HG02973 (cell line): ENCODE data around the gene GFOD2.

Experiments
- ATAC-seq: cut with Tn5 transposase; IDR thresholded peaks from one replicate; pipeline ENCODE4 v1.9.1; 2021; ENCODE audit warnings: moderate library complexity; ENCODE audit not compliant: unreplicated experiment

The GFOD2 gene

DNA sequence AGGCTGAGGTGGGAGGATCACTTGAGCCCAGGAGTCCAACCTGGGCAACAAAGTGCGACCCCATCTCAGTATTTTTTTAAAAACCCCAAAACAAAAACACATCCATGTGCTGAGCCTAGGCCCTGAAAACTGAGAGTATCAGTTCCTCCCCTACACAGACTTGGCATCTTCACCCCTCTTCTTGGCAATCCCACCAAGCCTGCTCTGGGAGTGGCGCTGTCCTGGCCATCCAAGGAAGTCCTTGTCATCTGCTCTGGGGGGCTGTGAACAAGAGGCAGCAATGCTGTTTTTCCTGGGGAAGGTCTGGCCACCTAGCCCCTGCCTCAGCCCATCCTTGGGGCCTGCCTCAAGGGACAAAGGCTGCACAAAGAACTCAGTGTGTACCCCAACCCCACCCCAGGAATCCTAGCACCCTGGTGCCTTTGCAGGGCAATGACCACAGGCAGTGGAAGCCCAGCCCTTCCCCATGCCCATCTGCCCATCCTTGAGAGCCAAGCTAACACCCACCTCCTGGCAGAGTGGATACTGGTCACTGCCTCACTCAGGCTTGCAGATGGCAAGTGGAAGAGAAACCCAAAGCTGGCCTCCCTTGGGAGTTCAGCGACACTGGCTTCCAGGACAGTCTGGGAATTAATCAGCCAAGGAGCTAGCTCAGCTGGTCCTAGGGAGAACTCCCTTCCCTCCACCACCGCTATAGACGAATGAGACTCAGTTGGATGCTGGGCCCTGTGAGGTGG, 14.8 kb upstream of the GFOD2 start:
- no peak for ATAC-seq

DNA sequence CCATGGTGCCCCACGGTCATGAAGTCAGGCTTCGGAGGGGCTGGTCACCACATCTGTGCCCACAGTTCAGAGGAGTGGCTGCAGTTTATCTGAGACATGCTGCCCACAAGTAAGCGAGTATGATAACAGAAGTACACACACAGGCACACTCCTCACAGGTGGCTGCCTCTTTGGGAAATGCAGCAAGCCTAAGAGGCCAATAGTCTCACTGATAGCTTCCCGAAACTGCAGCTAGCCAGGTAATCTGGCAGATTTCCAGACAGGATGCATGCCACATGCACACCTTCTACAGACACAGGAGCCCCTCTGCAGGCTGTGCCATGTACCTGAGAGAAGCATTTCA, 12.6 kb upstream of the GFOD2 start:
- no peak for ATAC-seq

DNA sequence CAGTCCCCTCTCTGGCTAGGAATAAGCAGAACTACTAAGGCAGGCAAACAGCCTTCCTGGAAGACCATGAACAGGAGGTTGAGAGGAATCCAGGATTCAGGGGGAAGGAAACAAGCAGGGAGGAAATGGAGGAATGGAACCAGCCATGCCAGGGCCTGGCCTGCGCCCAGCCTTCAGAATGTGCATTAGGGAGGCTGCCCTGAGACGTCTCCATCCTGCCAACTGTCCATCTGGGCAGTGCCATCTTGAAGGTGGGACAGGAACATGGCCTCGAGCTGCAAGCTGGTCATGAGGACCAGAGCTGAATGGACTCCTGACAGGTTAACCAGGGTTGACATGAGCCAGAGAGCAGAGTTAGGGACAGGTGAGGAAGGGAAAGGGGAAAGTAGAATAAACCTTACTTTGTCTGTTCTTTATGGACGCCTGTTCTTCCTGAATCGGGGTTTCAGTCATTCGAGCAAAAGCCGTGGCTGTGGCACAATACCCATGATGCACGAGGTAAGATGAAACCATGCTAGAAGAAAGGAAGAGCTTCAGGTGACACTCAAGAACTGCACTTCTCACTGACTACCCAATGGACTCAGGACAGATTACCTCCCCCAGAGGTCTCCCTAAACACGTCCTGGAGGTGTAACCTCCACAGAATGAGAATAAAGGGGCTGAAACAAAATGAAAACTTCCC, 12.1 kb upstream of the GFOD2 start:
- no peak for ATAC-seq

DNA sequence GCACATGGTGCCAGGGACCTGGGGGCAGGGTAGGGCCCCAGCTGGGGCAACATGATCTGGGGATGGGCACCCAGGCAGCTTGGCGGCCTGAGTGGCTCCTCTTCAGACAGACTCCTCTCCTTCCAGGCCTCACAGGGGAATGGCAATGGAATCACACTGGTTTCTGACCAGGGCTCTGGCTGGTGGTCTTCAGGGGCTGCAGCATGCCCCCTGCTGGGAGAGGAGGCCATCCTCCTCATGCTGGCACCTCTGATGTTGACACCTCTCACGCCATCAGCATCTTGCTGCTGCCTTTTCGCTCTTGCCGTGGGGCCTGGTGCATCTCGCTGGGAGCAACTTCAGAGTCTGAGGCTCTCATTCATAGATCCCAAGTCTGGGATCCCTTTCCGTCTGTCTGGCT, 11.2 kb upstream of the GFOD2 start:
- no peak for ATAC-seq

DNA sequence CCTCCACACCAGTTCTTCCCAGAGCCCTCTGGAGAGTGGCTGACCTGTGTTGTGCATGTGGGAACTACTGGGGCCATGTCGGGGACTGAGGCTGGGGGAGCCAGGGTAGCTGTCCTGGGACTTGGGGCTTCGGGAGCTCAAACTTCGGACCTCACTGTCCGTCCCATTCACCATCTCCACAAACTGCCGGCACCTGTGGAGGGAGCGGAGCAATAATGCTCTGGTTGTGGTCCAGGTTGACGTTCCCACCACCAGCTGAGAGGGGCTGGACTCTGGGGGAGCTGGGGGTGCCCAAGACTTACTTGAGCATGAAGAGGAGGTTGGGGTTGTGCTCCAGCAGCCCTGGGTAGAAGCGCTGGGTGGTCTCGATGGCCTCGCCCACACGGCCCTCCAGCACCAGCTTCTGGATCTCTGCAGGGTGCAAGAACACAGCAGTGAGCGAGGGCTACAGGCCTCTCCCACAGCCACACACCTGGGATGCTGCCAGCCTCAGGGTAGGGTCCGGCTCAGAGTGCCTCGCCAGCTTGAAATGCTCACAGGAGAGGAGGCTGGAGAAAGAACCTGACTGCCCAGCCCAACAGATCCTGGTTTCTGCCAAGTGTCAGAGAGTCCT, 10.6 kb upstream of the GFOD2 start:
- ATAC-seq = no peak

DNA sequence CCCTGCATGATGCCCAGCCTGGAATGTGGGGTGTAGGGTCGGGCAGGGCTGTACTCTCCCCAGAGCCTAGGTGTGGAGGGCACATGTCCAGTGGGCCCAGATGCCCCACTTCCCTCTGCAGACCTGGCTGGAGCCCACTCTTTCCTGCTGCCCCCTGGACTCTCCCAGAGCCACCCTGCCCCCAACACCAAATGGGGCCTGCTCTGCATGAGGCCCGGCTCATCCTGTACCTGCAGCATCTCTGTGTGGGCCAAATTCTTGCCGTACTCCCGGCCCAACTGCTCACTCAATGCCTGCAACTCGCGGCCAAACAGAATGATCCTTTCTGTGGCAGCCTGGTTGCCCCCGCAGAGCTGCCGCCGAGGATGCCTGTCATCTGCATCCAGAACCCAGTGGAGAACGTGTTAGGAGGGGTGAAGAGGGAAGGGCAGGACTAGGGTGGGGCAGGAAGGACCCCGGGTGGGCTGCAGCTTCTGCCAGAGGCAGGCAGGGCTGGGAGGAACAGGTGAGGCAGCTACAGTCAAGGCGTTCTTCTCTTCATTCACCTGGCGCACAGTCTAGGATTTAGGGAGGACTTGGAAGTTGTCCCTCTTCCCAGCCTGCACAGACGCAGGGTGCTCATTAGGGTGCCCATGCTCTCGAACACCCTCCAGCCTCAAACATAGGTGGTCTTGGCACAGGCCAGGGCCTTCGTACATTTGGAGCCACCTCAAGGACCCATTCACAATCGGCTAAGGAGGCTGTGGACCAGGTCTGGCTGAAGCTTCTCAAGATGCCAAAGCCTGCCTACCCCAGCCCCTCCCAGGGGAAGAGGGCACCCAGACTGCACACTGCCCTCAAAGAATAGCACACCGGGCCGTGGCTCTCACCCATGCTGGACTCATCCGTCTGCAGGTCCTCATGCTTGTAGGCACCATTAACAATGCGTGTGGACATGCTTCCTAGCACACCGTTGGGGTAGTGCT, 8.7 kb upstream of the GFOD2 start:
- ATAC-seq = no peak

- ATAC-seq = no peak
Measured at GRCh38 chr16:67726106-67727034, 7.3 kb upstream of the GFOD2 start.

DNA sequence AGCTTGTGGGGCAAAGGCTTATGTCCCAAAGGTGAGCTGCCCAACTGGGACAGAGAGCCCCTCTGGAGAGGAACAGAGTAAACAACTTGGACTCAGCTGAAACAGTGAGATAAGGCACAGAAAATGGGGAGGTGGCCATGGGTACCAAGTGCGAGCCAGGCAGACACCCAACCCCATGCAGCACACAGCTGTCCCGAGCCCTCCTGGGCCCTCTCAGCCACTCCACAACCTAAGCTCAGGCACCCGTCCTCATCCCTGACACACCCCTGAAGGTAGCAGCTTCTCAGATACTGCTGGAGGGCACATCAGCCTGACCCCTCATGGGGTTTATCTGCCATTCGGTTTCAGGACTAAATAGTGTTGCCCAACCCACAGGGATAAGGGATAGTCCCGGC, 4.8 kb upstream of the GFOD2 start:
- no peak for ATAC-seq

GRCh38 chr16:67723151-67723910, 4.2 kb upstream of the GFOD2 start:
- no peak for ATAC-seq

DNA sequence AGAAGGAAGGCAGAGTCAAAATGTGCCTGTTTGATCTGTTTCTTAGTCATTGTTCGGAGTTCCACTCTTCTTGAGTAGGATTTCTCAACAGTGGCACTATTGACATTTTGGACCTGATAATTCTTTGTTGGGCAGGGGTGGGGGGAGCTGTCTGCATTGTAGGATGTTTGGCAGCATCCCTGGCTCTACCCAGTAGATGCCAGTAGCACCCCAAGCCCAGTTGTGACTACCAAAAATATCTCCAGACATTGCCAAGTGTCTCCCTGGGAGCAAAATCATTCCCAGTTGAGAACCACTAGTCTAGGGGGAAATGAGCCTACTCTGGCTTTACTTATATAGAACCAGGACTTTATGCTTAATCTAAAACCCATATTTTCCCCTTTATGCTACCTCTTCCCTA, 1.1 kb upstream of the GFOD2 start:
- ATAC-seq = no peak

DNA sequence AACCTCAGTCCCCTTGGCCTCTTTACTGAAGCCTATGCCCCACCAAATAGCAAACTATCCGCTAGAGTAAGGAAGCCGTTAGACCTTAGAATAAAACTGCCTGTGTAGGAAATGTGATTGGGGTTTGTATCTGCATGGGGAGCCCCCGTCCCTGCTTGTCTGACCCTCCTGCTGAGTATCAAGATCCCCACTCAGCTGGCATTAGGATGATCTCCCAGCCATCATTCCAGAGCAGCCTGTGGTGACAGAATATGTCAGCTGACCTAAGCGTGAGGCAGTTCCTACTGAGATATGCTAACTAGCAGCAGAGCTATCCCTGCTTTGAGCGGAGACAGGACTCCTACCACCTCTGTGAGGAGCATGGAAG, 645 bp upstream of the GFOD2 start:
- no peak for ATAC-seq

- no peak for ATAC-seq
Measured at GRCh38 chr16:67718668-67719047, 458 bp downstream of the GFOD2 start.

DNA sequence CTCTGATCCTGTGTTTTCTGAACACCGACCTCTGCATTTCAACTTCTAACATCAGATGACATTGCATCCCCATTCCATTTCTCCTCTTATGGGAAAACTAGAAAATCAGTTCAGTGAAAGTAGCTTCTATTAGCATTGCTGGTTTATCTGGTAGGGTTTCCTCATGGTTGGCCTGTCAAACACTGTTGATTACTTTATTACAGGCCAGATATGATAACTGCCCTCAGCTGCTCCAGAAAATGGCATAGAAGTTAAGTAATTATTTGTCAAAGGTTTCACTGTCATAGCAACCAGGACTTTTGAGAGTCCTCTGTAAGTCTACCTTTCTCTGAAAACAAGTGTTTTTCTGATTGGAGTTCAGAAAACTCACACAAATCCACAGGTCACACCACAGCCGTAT, 3.0 kb downstream of the GFOD2 start:
- no peak for ATAC-seq

- ATAC-seq = no peak
Measured at GRCh38 chr16:67714522-67714921, 4.6 kb downstream of the GFOD2 start.

DNA sequence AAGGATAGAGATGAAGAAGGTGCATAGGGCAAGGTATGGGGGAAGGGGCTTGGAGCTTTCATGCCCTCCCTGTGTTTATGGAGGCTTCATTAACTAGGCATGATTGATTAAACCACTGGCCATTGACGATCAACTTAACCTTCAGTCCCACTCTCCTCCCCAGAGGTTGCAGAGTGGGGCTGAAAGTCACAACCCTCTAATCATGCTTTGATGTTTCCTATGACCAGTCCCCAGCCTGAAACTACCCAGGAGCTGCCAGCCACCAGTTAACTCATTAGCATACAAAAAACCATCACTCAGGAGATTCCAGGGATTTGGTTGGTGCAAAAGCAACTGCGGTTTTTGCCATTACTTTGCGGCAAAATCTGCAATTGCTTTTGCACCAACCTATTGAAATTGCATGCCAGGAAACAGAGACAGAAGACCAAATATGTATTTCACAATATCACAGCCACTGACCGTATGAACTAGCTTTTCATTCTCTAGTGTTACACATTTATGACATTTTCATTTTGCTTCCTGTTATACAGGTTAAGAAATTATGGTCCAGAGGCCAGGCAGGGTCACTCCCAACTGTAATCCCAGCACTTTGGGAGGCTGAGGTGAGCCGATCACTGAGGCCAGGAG, 5.4 kb downstream of the GFOD2 start:
- ATAC-seq = no peak

- no peak for ATAC-seq
Measured at GRCh38 chr16:67710607-67711006, 8.5 kb downstream of the GFOD2 start.

DNA sequence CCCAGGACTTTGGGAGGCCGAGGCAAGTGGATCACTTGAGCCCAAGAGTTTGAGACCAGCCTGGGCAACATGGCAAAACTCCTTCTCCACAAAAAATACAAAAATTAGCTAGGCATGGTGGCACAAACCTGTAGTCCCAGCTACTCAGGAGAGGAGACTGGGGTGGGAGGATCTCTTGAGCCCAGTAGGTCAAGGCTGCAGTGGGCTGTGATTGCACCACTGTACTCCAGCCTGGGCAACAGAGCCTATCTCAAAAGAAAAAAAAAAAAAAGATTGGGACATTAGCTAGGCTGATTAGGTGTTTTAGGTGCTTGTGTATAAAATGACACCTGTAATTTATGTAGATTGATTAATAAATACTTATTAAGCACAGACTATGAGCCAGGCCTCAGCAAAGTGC, 10.1 kb downstream of the GFOD2 start:
- ATAC-seq = no peak

DNA sequence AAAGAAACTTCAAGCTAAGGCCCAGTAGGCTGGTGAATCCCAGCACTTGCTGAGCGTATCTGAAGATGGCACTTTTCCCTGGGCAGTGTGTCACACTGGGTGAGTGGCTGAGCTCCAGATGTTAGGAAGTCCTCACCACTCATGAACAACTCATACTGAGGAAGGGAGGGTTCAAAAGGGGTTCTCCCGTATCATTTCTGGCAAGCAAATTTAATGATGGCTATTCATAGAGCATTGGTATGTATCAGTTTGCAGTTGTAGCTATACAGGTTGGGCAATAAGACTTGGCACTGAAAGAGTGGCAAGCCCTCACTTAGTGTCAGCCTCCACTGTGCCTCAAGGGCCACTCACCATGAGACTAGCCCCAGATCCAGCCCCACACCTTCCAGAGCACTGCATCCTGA, 10.7 kb downstream of the GFOD2 start:
- ATAC-seq = no peak

- ATAC-seq = no peak
Measured at GRCh38 chr16:67707790-67708189, 11.3 kb downstream of the GFOD2 start.
